IPS DF 4.7 (cell line): ENCODE data around the gene RERG.

ENCODE experiments used
- DNase-seq: peaks from one replicate; pipeline ENCODE4 v3.0.0-alpha.2; 2013; ENCODE audit warnings: low spot score; ENCODE audit errors: extremely low read depth

The RERG gene

GRCh38 chr12:15220451-15220850, 766 bp downstream of the RERG start:
- no peak for DNase-seq

GRCh38 chr12:15218794-15219193, 2.4 kb downstream of the RERG start:
- no peak for DNase-seq

GRCh38 chr12:15216036-15216889, 5.0 kb downstream of the RERG start:
- no peak for DNase-seq

GRCh38 chr12:15214851-15215601, 6.2 kb downstream of the RERG start:
- no peak for DNase-seq

- DNase-seq = no peak
These were observed 8.3 kb downstream of the RERG start for GRCh38 chr12:15212930-15213329.

- DNase-seq = no peak
These were observed 11.4 kb downstream of the RERG start for GRCh38 chr12:15209782-15210181.

- DNase-seq = no peak
These were observed 12.2 kb downstream of the RERG start for GRCh38 chr12:15208871-15209656.

- DNase-seq = no peak
These were observed 13.1 kb downstream of the RERG start for GRCh38 chr12:15208140-15208539.

- DNase-seq = no peak
These were observed 14.3 kb downstream of the RERG start for GRCh38 chr12:15206831-15207389.

GRCh38 chr12:15206338-15206737, 14.9 kb downstream of the RERG start:
- DNase-seq = no peak

GRCh38 chr12:15205341-15206010, 15.7 kb downstream of the RERG start:
- DNase-seq = no peak

GRCh38 chr12:15201456-15201855, 19.8 kb downstream of the RERG start:
- no peak for DNase-seq

GRCh38 chr12:15201056-15201455, 20.2 kb downstream of the RERG start:
- no peak for DNase-seq

GRCh38 chr12:15200641-15201040, 20.6 kb downstream of the RERG start:
- DNase-seq = no peak

- no peak for DNase-seq
These were observed 21.3 kb downstream of the RERG start for GRCh38 chr12:15199930-15200329.

GRCh38 chr12:15196678-15197505, 24.3 kb downstream of the RERG start:
- no peak for DNase-seq

- no peak for DNase-seq
These were observed 25.0 kb downstream of the RERG start for GRCh38 chr12:15196221-15196620.

- DNase-seq = no peak
These were observed 26.5 kb downstream of the RERG start for GRCh38 chr12:15194456-15195368.

GRCh38 chr12:15193946-15194345, 27.3 kb downstream of the RERG start:
- no peak for DNase-seq
